ENCODE data around the gene TP53BP2.

Gene TP53BP2

DNA sequence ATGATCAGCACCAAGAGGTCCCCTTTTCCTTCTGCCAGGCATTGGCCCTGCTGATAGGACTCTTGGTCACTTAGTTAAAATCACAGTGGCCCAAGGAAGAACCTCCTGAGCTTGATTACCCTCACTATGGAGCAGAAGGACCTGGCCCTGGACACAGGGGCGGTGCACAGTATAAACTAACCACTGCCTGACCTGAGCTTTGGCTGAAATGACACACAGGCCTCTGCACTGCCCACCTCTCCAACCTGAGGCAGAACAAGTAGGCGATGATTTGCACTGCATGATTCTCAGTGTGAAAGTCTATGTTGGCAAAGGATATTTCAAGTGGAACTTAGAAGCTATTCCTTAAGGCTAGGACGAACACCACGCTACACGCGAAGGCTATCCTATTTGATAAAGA, 84.9 kb downstream of the TP53BP2 start:
- no peak overlapping the region for H3K4me2 ChIP-seq (ENCODE audit: low read length)
- no peak for TF ChIP-seq EZH2phosphoT487 (IDR thresholded peaks at IDR 0.05; ENCODE audit: low read depth)
- TF ChIP-seq, protein P1, sequence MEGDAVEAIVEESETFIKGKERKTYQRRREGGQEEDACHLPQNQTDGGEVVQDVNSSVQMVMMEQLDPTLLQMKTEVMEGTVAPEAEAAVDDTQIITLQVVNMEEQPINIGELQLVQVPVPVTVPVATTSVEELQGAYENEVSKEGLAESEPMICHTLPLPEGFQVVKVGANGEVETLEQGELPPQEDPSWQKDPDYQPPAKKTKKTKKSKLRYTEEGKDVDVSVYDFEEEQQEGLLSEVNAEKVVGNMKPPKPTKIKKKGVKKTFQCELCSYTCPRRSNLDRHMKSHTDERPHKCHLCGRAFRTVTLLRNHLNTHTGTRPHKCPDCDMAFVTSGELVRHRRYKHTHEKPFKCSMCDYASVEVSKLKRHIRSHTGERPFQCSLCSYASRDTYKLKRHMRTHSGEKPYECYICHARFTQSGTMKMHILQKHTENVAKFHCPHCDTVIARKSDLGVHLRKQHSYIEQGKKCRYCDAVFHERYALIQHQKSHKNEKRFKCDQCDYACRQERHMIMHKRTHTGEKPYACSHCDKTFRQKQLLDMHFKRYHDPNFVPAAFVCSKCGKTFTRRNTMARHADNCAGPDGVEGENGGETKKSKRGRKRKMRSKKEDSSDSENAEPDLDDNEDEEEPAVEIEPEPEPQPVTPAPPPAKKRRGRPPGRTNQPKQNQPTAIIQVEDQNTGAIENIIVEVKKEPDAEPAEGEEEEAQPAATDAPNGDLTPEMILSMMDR (IDR thresholded peaks at IDR 0.05; ENCODE audit: low read depth, low read length), result no peak
- no peaks in the 10 kb centered on the region for H3K27me3 ChIP-seq (ENCODE audit: low read depth, low read length)
- no peaks in the 10 kb centered on the region for H3K4me1 ChIP-seq (ENCODE audit: low read length)
- H2AFZ ChIP-seq (ENCODE audit: low read depth, low read length), result no peak overlapping the region
- H3K79me2 ChIP-seq (ENCODE audit: low read length), result no peaks in the 10 kb centered on the region
- H3K36me3 ChIP-seq (replicated peaks; ENCODE audit: low read depth, low read length), result peaks cover 4% of the 10 kb centered on the region
- H3K4me3 ChIP-seq (ENCODE audit: low read length), result no peak overlapping the region
- no peaks in the 10 kb centered on the region for H3K9me3 ChIP-seq (ENCODE audit: insufficient read depth, low read length)
- H3K9ac ChIP-seq (ENCODE audit: low read length), result no peak overlapping the region
- no peak overlapping the region for H3K27ac ChIP-seq (ENCODE audit: low read length)
- H4K20me1 ChIP-seq (ENCODE audit: insufficient read depth, low read length), result no peaks in the 10 kb centered on the region

DNA sequence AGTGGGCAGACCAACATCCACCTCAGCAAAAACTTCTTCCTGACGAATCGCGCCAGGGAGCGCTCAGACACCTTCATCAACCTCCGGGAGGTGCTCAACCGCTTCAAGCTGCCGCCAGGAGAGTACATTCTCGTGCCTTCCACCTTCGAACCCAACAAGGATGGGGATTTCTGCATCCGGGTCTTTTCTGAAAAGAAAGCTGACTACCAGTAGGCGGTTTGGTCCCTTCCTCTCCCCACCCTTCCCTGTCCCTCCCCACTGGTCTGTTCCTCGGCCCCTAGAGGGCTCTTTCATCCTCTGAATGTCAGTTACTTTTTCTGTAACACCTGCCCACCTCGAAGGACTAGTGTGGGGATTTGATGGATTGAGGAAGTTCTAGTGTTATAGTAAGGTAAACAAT, 86.5 kb downstream of the TP53BP2 start:
- Histone ChIP-seq H3K9me3 (ENCODE audit: insufficient read depth, low read length) (no peaks in the 10 kb centered on the region), H3K4me1 (ENCODE audit: low read length) (no peaks in the 10 kb centered on the region), H4K20me1 (ENCODE audit: insufficient read depth, low read length) (no peaks in the 10 kb centered on the region), H3K36me3 (replicated peaks; ENCODE audit: low read depth, low read length) (peaks cover 4% of the 10 kb centered on the region), H3K4me3 (ENCODE audit: low read length) (no peak overlapping the region), H3K27me3 (ENCODE audit: low read depth, low read length) (no peaks in the 10 kb centered on the region), H2AFZ (ENCODE audit: low read depth, low read length) (no peak overlapping the region), H3K4me2 (ENCODE audit: low read length) (no peak overlapping the region), H3K9ac (ENCODE audit: low read length) (no peak overlapping the region), H3K79me2 (ENCODE audit: low read length) (no peaks in the 10 kb centered on the region), H3K27ac (ENCODE audit: low read length) (no peak overlapping the region)
- TF ChIP-seq EZH2phosphoT487 (IDR thresholded peaks at IDR 0.05; ENCODE audit: low read depth), result no peak
- TF ChIP-seq, protein P1 (IDR thresholded peaks at IDR 0.05; ENCODE audit: low read depth, low read length), result peak; percentile 26; the same call in 1 of the 2 replicates

- no peaks in the 10 kb centered on the region for H3K27me3 ChIP-seq (ENCODE audit: low read depth, low read length)
- no peaks in the 10 kb centered on the region for H3K4me1 ChIP-seq (ENCODE audit: low read length)
- no peak for TF ChIP-seq EZH2phosphoT487 (IDR thresholded peaks at IDR 0.05; ENCODE audit: low read depth)
- TF ChIP-seq, protein P1 (IDR thresholded peaks at IDR 0.05; ENCODE audit: low read depth, low read length), result no peak
- H4K20me1 ChIP-seq (ENCODE audit: insufficient read depth, low read length), result no peaks in the 10 kb centered on the region
- H3K4me3 ChIP-seq (ENCODE audit: low read length), result no peak overlapping the region
- H3K36me3 ChIP-seq (replicated peaks; ENCODE audit: low read depth, low read length), result peaks cover 4% of the 10 kb centered on the region
- H3K4me2 ChIP-seq (ENCODE audit: low read length), result no peak overlapping the region
- H3K79me2 ChIP-seq (ENCODE audit: low read length), result no peaks in the 10 kb centered on the region
- H3K9me3 ChIP-seq (ENCODE audit: insufficient read depth, low read length), result no peaks in the 10 kb centered on the region
- no peak overlapping the region for H3K27ac ChIP-seq (ENCODE audit: low read length)
- no peak overlapping the region for H3K9ac ChIP-seq (ENCODE audit: low read length)
- H2AFZ ChIP-seq (ENCODE audit: low read depth, low read length), result no peak overlapping the region
Measured at GRCh38 chr1:223758734-223759133, 87.0 kb downstream of the TP53BP2 start.

DNA sequence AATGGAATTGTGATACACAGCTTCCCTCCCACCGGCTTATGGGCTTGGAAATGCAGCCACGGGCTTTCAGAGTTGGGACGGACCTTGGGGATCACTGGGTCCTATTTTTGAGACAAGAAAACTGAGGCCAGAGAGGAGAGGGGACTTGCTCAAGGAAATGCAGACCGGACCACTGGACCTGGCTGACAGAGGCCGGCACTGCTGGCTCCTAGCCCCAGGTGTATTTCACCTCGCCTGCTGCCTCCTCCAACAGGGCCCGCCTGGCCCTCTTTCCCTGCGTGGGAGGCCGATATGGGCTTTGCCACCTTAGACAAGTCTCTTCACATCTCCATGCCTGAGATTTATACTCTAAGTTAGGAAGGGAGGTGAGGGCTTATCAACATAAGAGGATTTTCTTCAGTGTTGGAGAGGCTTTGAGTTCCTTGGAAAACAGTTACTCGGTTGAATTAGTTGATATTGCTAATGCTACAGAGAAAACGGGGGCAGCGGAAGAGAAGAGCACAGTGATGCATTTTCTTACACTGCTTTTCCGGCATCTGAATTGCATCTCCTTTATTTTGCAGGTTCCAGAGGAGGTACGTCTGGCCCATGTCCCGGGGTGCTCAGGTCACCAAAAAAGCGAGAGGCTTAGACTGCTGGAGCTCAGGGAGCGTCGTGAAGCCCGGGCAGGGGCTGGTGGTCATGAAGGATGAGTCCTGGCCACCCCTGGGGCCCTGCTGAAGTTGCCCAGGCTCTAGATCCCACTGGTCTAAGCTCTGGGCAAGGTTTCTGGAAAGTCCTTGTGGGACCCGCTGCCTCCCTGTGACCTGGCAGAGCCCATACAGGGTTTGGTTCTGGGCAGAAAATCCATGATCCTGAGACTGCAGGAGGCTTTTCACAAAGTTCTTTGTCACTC, 88.7 kb downstream of the TP53BP2 start:
- Histone ChIP-seq H3K9ac (ENCODE audit: low read length) (no peak overlapping the region), H3K27me3 (ENCODE audit: low read depth, low read length) (no peaks in the 10 kb centered on the region), H3K9me3 (ENCODE audit: insufficient read depth, low read length) (no peaks in the 10 kb centered on the region), H3K4me3 (ENCODE audit: low read length) (no peak overlapping the region), H3K4me2 (ENCODE audit: low read length) (no peak overlapping the region), H3K4me1 (ENCODE audit: low read length) (no peaks in the 10 kb centered on the region), H3K27ac (ENCODE audit: low read length) (no peak overlapping the region), H3K36me3 (replicated peaks; ENCODE audit: low read depth, low read length) (peaks cover 4% of the 10 kb centered on the region), H3K79me2 (ENCODE audit: low read length) (no peaks in the 10 kb centered on the region), H2AFZ (ENCODE audit: low read depth, low read length) (no peak overlapping the region), H4K20me1 (ENCODE audit: insufficient read depth, low read length) (no peaks in the 10 kb centered on the region)
- TF ChIP-seq, protein P1 (IDR thresholded peaks at IDR 0.05; ENCODE audit: low read depth, low read length), result no peak

Measured in OCI-LY3 (cell line).